ENCODE measurements around the gene TRMT6. TPM values are rescaled to one million over a fixed set of nuclear protein-coding genes. Genes with fewer than 3 reads are reported as not detected.

The TRMT6 gene
- total and polyA plus RNA-seq, 4 donors = 2.4 to 11.0 (median 8.2) TPM

- intact Hi-C loops (cut with DNase I) = no loop called here
- WGBS, 2 donors = 74 to 76% methylated on average over 5 of the region's 5 CpGs
- H3K36me3 ChIP-seq (ENCODE audit: control insufficient read depth in 1 of 2, insufficient read depth in 2 of 2, low read length in 1 of 2) = no peaks in the 10 kb centered on the region
- no peak overlapping the region for H3K4me3 ChIP-seq (ENCODE audit: low read length in 2 of 2)
- H3K9me3 ChIP-seq (ENCODE audit: control insufficient read depth, low read length) = no peaks in the 10 kb centered on the region
- DNase-seq (no peak), ATAC-seq (ENCODE audit: low FRiP score) (no peak)
- H3K4me1 ChIP-seq (ENCODE audit: control insufficient read depth in 1 of 2, insufficient read depth in 2 of 2, low read length in 2 of 2) = no peaks in the 10 kb centered on the region
- H3K27ac ChIP-seq (ENCODE audit: low read depth in 1 of 2, low read length in 2 of 2) = no peak overlapping the region
- H3K27me3 ChIP-seq (ENCODE audit: control insufficient read depth in 1 of 2, insufficient read depth in 2 of 2, low read length in 1 of 2) = no peaks in the 10 kb centered on the region
Observed at GRCh38 chr20:5923493-5923892, 26.8 kb downstream of the TRMT6 start.

- Histone ChIP-seq H3K4me1 (ENCODE audit: control insufficient read depth in 1 of 2, insufficient read depth in 2 of 2, low read length in 2 of 2) (no peaks in the 10 kb centered on the region), H3K27me3 (ENCODE audit: control insufficient read depth in 1 of 2, insufficient read depth in 2 of 2, low read length in 1 of 2) (peaks cover 0 to 2% of the 10 kb centered on the region in 2 donors), H3K4me3 (ENCODE audit: low read length in 2 of 2) (no peak overlapping the region), H3K9me3 (ENCODE audit: control insufficient read depth, low read length) (no peaks in the 10 kb centered on the region), H3K27ac (ENCODE audit: low read depth in 1 of 2, low read length in 2 of 2) (no peak overlapping the region), H3K36me3 (ENCODE audit: control insufficient read depth in 1 of 2, insufficient read depth in 2 of 2, low read length in 1 of 2) (no peaks in the 10 kb centered on the region)
- intact Hi-C loops (cut with DNase I) = no loop called here
- 34 to 54% methylated on average over 1 of the region's 1 CpG for WGBS, 2 donors
- DNase-seq = no peak
- ATAC-seq (ENCODE audit: low FRiP score) = no peak
Observed at GRCh38 chr20:5920581-5920980, 29.8 kb downstream of the TRMT6 start.

DNA sequence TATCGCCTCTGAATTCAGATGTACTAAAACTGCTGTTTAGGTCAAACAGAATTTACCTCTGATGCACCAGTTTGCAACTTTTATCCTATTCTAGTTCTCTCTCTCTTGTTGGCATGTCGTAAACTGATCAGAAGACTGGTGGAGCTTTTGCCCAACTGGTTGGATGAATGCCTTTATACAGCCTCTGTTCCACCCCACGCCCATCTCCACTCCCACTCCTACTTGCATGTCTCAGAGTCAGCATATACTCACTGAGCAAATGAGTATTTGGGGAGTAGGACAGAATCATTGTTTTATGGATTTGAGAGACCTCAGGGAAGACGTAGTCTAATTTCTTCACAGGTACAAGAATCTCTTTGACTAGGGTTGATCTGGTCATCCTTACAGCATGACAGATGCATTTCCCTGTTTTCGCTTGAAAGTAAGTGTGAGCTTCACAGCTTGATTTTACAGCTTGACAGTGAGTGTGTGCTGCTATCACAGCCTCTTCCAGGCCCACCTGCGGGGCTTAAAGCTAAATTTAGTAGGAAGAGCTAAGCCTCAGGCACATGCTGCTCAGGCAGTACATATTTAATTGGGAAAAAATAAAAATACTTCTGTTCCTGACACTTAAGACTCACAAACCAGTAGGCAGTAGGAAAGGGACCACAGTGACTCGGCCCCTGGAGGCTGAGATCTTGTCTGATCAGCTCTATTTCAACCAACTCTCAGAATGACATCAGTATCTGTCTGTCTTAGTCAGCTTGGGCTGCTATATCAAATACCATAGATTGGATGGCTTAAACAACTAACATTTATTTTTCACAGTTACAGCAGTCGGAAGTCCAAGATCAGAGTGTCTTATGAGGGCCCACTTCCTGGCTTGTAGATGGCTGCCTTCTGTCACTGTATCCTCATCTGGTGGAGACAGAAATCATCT, 30.4 kb downstream of the TRMT6 start:
- Histone ChIP-seq H3K9me3 (ENCODE audit: control insufficient read depth, low read length) (no peaks in the 10 kb centered on the region), H3K4me3 (ENCODE audit: low read length in 2 of 2) (no peak overlapping the region), H3K36me3 (ENCODE audit: control insufficient read depth in 1 of 2, insufficient read depth in 2 of 2, low read length in 1 of 2) (no peaks in the 10 kb centered on the region), H3K27ac (ENCODE audit: low read depth in 1 of 2, low read length in 2 of 2) (no peak overlapping the region), H3K4me1 (ENCODE audit: control insufficient read depth in 1 of 2, insufficient read depth in 2 of 2, low read length in 2 of 2) (no peaks in the 10 kb centered on the region), H3K27me3 (ENCODE audit: control insufficient read depth in 1 of 2, insufficient read depth in 2 of 2, low read length in 1 of 2) (peaks cover 0 to 2% of the 10 kb centered on the region in 2 donors)
- ATAC-seq (ENCODE audit: low FRiP score) (no peak), DNase-seq (no peak)
- 49 to 59% methylated on average over 8 of the region's 8 CpGs for WGBS, 2 donors
- intact Hi-C loops (cut with DNase I) = no loop called here

DNA sequence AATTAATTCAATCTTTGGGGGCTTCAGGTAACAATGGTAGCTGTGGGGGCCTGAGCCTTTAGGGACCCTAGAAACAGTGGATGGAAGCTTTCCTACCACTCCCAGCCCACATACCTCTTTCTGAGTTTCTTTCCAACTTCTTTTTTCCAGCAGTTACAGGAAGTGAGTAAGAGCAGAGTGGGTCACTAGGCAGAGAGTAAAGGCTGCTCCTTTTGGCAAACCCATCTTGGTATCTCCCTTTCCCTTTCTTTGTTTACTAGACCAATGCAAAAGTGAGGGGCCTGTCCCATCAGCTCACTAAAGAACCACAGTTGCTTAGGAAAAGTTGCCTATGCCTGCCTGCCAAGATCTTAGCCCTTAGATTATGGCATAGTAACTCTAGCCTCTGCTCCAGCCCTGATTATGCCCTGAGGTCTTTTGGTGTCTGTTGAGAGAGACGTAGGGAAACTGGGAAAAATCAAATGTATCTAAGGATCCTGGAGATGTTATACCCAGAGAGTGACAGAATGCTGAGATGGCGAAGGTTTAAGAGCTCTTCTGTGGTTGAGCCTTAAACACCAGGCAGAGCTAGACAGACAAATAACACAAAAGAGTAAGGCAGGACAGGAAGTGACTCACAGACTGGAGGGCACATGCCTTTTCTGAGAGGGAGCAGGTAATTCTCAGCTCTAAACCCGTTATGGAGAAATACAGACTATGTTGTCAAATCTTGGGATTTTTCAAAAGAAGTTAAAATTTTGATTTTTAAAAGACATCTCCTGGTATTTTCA, 31.3 kb downstream of the TRMT6 start:
- Histone ChIP-seq H3K27ac (ENCODE audit: low read depth in 1 of 2, low read length in 2 of 2) (no peak overlapping the region), H3K36me3 (ENCODE audit: control insufficient read depth in 1 of 2, insufficient read depth in 2 of 2, low read length in 1 of 2) (no peaks in the 10 kb centered on the region), H3K4me1 (ENCODE audit: control insufficient read depth in 1 of 2, insufficient read depth in 2 of 2, low read length in 2 of 2) (no peaks in the 10 kb centered on the region), H3K9me3 (ENCODE audit: control insufficient read depth, low read length) (no peaks in the 10 kb centered on the region), H3K4me3 (ENCODE audit: low read length in 2 of 2) (no peak overlapping the region), H3K27me3 (ENCODE audit: control insufficient read depth in 1 of 2, insufficient read depth in 2 of 2, low read length in 1 of 2) (peaks cover 0 to 2% of the 10 kb centered on the region in 2 donors)
- 28 to 40% methylated on average over 3 of the region's 3 CpGs for WGBS, 2 donors
- no peak for DNase-seq
- intact Hi-C loops (cut with DNase I) = no loop called here
- no peak for ATAC-seq (ENCODE audit: low FRiP score)

- Histone ChIP-seq H3K4me1 (ENCODE audit: control insufficient read depth in 1 of 2, insufficient read depth in 2 of 2, low read length in 2 of 2) (no peaks in the 10 kb centered on the region), H3K36me3 (ENCODE audit: control insufficient read depth in 1 of 2, insufficient read depth in 2 of 2, low read length in 1 of 2) (no peaks in the 10 kb centered on the region), H3K4me3 (ENCODE audit: low read length in 2 of 2) (no peak overlapping the region), H3K27ac (ENCODE audit: low read depth in 1 of 2, low read length in 2 of 2) (no peak overlapping the region), H3K9me3 (ENCODE audit: control insufficient read depth, low read length) (no peaks in the 10 kb centered on the region), H3K27me3 (ENCODE audit: control insufficient read depth in 1 of 2, insufficient read depth in 2 of 2, low read length in 1 of 2) (peaks cover 0 to 2% of the 10 kb centered on the region in 2 donors)
- no peak for DNase-seq
- ATAC-seq (ENCODE audit: low FRiP score) = no peak
- intact Hi-C loops (cut with DNase I) = no loop called here
- WGBS, 2 donors = 5 to 14% methylated on average over 1 of the region's 1 CpG
Observed at GRCh38 chr20:5914859-5915258, 35.5 kb downstream of the TRMT6 start.

- Histone ChIP-seq H3K27me3 (ENCODE audit: control insufficient read depth in 1 of 2, insufficient read depth in 2 of 2, low read length in 1 of 2) (peaks cover 0 to 2% of the 10 kb centered on the region in 2 donors), H3K36me3 (ENCODE audit: control insufficient read depth in 1 of 2, insufficient read depth in 2 of 2, low read length in 1 of 2) (no peaks in the 10 kb centered on the region), H3K9me3 (ENCODE audit: control insufficient read depth, low read length) (no peaks in the 10 kb centered on the region), H3K27ac (ENCODE audit: low read depth in 1 of 2, low read length in 2 of 2) (no peak overlapping the region), H3K4me3 (ENCODE audit: low read length in 2 of 2) (no peak overlapping the region), H3K4me1 (ENCODE audit: control insufficient read depth in 1 of 2, insufficient read depth in 2 of 2, low read length in 2 of 2) (no peaks in the 10 kb centered on the region)
- DNase-seq (no peak), ATAC-seq (ENCODE audit: low FRiP score) (no peak)
- intact Hi-C loops (cut with DNase I) = no loop called here
- 90 to 94% methylated on average over 2 of the region's 2 CpGs for WGBS, 2 donors
Observed at GRCh38 chr20:5913166-5913565, 37.2 kb downstream of the TRMT6 start.

GRCh38 chr20:5910186-5910585, 40.1 kb downstream of the TRMT6 start:
- 62 to 66% methylated on average over 6 of the region's 6 CpGs for WGBS, 2 donors
- no peak for DNase-seq
- no peak for ATAC-seq (ENCODE audit: low FRiP score)
- intact Hi-C loops (cut with DNase I) = no loop called here
- H3K36me3 ChIP-seq (ENCODE audit: control insufficient read depth in 1 of 2, insufficient read depth in 2 of 2, low read length in 1 of 2) = no peaks in the 10 kb centered on the region
- no peak overlapping the region for H3K4me3 ChIP-seq (ENCODE audit: low read length in 2 of 2)
- no peaks in the 10 kb centered on the region for H3K9me3 ChIP-seq (ENCODE audit: control insufficient read depth, low read length)
- no peak overlapping the region for H3K27ac ChIP-seq (ENCODE audit: low read depth in 1 of 2, low read length in 2 of 2)
- no peaks in the 10 kb centered on the region for H3K4me1 ChIP-seq (ENCODE audit: control insufficient read depth in 1 of 2, insufficient read depth in 2 of 2, low read length in 2 of 2)
- H3K27me3 ChIP-seq (ENCODE audit: control insufficient read depth in 1 of 2, insufficient read depth in 2 of 2, low read length in 1 of 2) = no peaks in the 10 kb centered on the region

DNA sequence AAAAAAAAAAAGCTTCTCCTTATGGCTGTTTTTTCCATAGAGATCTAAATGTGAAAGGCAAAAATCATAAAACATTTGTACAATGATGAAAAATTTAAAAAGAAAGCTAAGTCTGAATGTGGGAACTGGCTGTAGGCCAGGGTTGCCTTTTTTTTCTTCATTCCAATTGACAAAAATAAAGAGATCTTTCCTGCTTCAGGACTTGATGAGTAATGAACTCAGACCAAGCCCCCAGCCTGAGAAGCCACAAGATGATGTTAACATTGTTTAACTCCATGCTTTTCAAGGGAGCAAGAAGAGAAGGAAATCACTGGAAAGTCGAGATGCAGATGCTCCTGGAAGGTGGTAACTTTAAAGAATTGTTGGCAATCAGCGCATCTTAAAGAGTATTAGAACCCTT, 41.4 kb downstream of the TRMT6 start:
- Histone ChIP-seq H3K27ac (ENCODE audit: low read depth in 1 of 2, low read length in 2 of 2) (no peak overlapping the region), H3K4me3 (ENCODE audit: low read length in 2 of 2) (no peak overlapping the region), H3K9me3 (ENCODE audit: control insufficient read depth, low read length) (no peaks in the 10 kb centered on the region), H3K36me3 (ENCODE audit: control insufficient read depth in 1 of 2, insufficient read depth in 2 of 2, low read length in 1 of 2) (no peaks in the 10 kb centered on the region), H3K4me1 (ENCODE audit: control insufficient read depth in 1 of 2, insufficient read depth in 2 of 2, low read length in 2 of 2) (no peaks in the 10 kb centered on the region), H3K27me3 (ENCODE audit: control insufficient read depth in 1 of 2, insufficient read depth in 2 of 2, low read length in 1 of 2) (no peaks in the 10 kb centered on the region)
- no peak for ATAC-seq (ENCODE audit: low FRiP score)
- intact Hi-C loops (cut with DNase I) = no loop called here
- no peak for DNase-seq
- 60 to 63% methylated on average over 2 of the region's 2 CpGs for WGBS, 2 donors

Data from aorta (tissue), 5 donors.